Measurements from ENCODE around the gene FOXP4.

DNA sequence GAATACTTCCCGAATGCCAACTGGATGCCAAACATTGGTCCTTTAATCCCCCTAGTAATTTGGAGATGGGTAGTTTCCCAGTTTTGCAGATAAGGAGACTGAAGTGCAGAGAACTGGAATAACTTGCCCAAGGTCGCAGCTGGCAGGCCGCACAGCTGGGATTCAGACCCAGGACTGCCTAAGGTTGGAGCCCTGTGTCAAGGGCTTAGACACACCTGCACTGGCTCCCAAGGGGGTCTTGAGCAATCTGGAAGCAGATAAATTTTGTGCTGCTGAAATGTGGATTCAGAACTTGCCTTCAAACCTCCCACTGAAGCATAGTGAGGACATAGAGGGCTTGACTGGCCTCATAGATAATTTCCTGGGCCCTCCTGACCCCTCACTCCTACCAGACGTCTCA, 30.5 kb downstream of the FOXP4 start:
- TF ChIP-seq, protein P1, sequence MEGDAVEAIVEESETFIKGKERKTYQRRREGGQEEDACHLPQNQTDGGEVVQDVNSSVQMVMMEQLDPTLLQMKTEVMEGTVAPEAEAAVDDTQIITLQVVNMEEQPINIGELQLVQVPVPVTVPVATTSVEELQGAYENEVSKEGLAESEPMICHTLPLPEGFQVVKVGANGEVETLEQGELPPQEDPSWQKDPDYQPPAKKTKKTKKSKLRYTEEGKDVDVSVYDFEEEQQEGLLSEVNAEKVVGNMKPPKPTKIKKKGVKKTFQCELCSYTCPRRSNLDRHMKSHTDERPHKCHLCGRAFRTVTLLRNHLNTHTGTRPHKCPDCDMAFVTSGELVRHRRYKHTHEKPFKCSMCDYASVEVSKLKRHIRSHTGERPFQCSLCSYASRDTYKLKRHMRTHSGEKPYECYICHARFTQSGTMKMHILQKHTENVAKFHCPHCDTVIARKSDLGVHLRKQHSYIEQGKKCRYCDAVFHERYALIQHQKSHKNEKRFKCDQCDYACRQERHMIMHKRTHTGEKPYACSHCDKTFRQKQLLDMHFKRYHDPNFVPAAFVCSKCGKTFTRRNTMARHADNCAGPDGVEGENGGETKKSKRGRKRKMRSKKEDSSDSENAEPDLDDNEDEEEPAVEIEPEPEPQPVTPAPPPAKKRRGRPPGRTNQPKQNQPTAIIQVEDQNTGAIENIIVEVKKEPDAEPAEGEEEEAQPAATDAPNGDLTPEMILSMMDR (IDR thresholded peaks at IDR 0.05), result no peak
- TF ChIP-seq POLR2A (IDR thresholded peaks at IDR 0.05) (no peak), POLR2AphosphoS5 (IDR thresholded peaks at IDR 0.05) (no peak)

Measured in breast epithelium (tissue), 3 donors.